Hindlimb muscle (tissue), 1 donor: ENCODE measurements around the gene MAD1L1. TPM values are rescaled to one million over a fixed set of nuclear protein-coding genes. Genes with fewer than 3 reads are reported as not detected.

Source experiments
- DNase-seq: peaks from one replicate; pipeline ENCODE4 v3.0.0-alpha.2; 2013
- polyA plus RNA-seq: library from polyadenylated mRNA; unstranded; fragments of 120-200 nt; gene quantifications from one replicate; pipeline ENCODE4 v1.2.1, GENCODE V29; 2013; ENCODE audit not compliant: insufficient read length

The MAD1L1 gene
- polyA plus RNA-seq, 1 donor: 27.6 TPM

- DNase-seq: no peak
Measured at GRCh38 chr7:1810521-1810920, 422.2 kb downstream of the MAD1L1 start.

DNA sequence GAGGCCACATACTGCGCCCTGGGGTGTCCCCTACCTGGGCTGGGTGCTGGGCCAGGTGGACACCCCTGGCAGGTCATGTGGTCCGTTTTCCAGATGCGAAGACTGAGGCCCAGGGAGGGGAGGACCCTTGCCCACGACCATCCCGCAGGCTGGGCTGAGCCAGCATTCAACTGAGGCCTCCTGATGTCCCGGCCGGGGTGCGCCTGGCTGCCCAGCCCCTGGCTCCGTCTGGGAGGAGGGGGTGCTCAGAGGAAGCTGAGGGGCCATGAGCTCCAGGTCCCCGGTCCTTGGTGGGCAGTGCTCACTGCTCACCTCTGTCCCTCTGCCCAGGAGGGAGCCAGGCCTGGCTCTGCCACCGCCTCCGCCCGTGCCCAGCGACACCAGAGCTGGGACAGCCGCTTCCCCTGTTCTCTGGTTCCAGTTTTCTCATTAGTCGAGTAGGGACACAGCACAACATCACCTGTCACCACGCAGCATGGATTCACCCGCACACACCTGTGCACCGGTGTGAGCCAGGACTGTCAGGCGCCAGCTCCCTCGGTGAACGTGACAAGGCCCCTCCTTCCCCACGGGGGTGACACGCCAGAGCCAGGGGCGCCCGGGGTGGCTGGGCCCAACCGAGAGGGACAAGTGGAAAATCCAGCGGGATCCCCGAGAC is 423.0 kb downstream of the MAD1L1 start:
- DNase-seq: no peak

GRCh38 chr7:1809070-1809469 is 423.7 kb downstream of the MAD1L1 start:
- DNase-seq: no peak

DNA sequence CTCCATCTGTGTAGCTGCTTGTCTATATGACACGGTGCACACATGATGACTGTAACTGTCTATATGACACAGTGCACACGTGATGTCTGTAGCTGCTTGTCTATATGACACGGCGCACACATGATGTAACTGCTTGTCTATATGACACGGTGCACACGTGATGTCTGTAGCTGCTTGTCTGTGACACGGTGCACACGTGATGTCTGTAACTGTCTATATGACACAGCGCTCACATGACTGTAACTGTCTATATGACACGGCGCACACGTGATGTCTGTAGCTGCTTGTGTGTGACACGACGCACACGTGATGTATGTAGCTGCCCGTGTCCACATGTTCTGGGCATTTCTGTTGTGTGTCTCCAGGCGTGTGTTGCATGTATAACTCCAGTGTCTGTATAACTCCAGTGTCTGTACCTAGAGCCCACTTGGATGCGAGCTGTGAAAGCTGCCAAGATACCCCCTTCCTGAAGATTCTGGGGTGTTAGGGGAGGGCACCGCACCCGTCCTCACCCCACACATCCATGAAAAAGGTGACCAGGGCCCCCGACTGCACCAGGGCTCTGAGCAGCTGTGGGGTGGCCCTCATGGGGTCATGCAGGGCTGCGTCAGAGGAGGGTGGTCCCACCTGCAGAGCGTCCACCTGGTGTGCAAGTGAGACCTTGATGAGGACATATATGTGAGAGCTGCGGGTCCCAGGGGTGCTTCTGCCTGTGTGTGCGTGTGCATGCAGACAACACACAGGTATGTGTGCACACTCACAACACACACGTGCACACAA is 424.7 kb downstream of the MAD1L1 start:
- DNase-seq: no peak

DNA sequence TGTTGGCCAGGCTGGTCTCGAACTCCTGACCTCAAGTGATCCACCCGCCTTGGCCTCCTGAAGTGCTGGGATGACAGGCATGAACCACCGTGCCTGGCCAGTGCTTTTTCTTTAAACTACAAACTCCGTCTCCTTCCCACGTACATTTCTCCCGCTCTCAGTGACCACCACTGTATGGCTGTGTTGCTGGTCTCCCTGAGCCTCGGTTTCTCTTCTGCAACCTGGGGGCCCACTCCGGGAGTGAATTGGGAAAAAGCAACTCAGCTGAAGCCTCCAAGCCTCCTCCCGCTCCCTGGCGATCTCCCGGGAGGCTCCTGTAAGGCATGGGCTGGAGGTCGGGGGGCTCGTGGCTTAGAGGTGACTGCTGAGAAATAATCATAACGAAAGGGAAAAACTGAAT is 426.4 kb downstream of the MAD1L1 start:
- DNase-seq: no peak

GRCh38 chr7:1804310-1804709 is 428.4 kb downstream of the MAD1L1 start:
- no peak for DNase-seq

DNA sequence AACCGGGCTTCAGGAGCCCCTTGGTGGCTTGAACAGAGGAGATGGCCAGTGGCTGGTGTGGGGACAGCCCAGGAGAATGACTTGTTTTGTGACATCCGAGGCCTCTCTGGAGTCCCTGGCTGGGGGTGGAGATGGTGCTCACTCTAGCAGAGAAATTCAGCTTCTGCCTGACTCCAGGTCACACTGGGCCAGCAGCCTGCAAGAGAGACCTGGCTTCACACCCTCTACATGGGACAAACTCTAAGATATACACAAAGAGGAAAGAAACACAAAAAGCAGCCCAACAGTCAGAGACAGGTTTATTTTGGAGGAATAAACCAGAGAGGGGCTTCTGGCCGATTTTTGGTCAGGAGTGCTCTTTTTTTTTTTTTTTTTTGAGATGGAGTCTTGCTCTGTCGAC is 429.8 kb downstream of the MAD1L1 start:
- DNase-seq: no peak

DNA sequence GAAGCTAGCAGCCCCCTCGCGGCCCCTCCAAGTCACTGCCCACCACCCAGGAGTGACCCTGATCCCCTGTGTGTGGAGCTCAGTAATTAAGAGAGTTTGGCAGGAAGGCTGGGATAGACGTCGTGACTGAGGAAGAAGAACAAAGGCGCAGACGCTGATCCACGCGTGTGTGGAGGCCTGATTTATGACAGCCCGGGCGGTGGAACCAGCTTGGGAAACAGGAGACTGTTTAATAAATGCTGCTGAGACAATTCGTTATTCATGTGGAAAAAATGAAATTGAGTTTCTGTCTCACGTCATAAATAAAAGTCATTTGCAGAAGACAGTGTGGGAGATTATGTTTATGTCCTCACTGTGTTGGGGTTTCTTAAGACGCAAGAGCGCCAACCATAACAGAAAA is 431.8 kb downstream of the MAD1L1 start:
- no peak for DNase-seq

DNA sequence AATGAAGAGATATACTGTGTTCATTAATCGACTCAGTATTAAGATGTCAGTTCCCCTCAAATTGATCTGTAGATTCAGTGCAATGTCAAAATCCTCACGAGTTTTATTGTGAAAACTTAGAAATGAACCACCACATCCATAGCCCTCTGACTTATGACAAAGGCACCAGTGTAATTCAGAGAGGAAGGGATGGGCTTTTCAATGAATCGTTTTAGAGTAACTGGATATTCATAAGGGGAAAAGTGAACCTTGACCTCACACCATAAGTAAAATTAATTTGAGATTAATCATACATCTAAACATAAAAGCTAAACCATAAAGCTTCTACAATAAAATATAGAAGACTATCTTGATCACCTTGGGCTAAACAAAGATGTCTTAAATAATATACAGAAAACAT is 434.6 kb downstream of the MAD1L1 start:
- no peak for DNase-seq

- no peak for DNase-seq
Measured at GRCh38 chr7:1794888-1795542, 437.7 kb downstream of the MAD1L1 start.

DNA sequence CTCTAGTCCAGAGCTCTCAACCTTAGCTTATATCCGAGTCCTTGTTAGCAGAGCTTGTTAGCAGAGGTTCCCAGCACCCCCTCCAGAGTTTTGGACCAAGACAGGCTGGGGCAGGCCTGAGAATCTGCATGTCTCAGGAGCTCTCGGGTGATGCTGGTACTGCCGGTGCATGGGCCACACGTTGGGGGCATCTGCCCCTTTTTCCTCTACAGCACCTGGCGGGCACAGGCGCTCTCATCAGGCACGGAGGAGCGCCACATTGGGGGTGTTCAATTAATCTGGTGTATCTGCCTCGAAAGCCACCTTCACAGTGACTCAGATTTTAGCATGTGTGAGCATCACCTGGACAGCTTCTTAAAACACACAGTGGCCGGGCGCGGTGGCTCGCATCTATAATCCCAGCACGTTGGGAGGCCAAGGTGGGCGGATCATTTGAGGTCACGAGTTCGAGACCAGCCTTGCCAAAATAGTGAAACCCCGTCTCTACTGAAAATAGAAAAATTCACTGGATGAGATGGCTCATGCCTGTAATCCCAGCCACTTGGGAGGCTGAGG is 445.0 kb downstream of the MAD1L1 start:
- no peak for DNase-seq

- no peak for DNase-seq
Measured at GRCh38 chr7:1787241-1787640, 445.5 kb downstream of the MAD1L1 start.

GRCh38 chr7:1785839-1786238 is 446.9 kb downstream of the MAD1L1 start:
- DNase-seq: no peak

DNA sequence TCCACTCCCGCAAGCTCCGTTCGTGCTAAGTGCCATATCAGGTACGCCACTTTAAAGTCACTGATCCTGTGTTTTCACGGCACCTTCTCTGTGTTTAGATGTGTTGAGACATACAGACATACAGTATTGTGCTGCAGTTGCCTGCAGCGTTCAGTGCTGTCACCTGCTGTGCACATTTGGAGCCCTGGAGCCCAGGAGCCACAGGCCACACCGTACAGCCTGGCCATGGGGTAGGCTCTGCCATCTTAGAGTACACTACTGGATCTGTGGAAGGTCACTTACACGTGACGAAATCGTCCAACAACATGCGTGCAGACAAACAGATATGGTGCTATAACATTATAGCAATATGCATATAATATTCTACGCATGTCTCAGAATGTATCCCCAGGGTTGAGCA is 451.4 kb downstream of the MAD1L1 start:
- DNase-seq: no peak

GRCh38 chr7:1779445-1779844 is 453.3 kb downstream of the MAD1L1 start:
- no peak for DNase-seq

DNA sequence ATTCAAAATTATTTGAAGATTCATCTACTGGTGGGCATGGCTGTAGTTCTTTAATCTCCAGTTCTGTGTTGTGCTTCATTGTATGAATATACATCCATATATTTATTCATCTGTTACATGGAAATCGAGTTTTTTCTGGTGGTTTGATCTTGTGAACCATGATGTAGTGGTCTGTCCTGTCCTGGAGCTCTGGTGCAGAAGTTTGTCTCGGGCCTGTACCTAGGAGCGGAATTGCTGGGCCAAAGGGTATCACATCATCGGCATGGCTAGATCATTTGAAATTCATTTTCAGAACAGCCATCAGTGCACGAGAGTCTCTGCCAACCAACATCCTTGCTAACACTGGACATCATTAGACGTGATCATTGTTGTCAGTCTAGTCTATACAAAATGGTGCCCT is 455.6 kb downstream of the MAD1L1 start:
- no peak for DNase-seq

- DNase-seq: no peak
Measured at GRCh38 chr7:1775389-1775788, 457.4 kb downstream of the MAD1L1 start.

GRCh38 chr7:1770331-1770730 is 462.4 kb downstream of the MAD1L1 start:
- DNase-seq: no peak

DNA sequence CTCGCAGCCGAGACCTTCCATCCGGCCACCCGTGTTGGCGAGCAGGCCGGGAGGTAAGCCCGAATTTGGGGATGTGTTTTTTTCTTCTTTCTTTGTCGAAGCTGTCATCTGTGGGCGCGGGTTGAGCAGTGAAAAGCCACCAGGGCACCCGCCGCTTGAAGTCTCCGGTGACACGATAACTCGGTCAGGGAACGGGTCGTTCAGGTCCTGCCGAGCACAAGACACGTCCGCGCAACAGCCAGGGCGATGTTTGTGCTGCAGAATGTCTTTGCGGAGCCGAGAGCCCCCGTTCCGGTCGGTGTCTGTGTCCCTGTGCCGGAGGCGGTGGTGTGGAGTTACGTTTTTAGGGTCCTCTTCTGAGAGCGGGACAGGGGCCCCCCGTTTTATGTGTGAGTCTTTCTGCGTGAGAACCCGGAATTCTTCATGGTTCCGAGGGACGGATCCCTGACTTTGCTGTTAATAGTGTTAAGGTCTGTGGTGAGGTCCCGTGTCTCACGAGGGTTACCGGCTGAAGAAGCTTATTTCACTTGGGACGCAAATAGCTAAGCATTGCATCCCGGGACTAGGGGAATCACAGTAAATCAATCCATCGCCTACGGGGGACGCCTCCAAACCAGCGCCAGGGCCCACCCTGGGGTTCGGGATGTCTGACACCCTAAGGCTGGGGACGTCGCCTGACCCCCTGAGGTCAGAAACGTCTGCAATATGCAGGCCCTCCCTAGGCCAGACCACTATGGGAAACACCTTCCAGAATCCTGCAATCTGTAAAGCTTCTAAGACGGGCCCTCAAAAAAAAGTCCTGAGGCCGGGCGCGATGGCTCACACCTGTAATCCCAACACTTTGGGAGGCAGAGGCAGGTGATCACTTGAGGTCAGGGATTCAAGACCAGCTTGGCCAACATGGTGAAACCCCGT is 463.2 kb downstream of the MAD1L1 start:
- DNase-seq: no peak

- DNase-seq: no peak
Measured at GRCh38 chr7:1768832-1769231, 463.9 kb downstream of the MAD1L1 start.

- no peak for DNase-seq
Measured at GRCh38 chr7:1767524-1767923, 465.2 kb downstream of the MAD1L1 start.
